Measurements from ENCODE around the gene MYL10. TPM values are rescaled to one million over a fixed set of nuclear protein-coding genes. Genes with fewer than 3 reads are reported as not detected.

The MYL10 gene
- not detected in 2 replicates for total RNA-seq

DNA sequence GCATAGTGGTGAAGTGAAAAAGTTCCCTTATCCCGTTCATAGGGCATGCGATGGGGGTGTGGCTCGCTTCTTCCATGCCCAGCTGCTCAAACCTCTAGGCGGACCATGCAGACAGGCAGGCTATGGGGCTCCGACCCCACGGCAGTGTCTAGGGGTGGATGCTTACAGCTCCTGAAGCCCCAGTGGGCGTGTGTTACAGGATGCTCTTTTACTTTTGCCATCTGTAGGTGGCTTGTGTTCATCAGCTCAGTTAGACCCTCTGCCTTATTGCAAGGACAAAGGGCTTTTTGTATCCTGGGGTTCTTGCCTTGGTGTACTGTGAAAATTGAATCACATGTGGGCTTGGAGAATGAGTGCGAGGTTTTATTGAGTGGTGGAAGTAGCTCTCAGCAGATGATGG, at the start of gene MYL10:
TSS of gene MYL10 (minus strand) at position 126 of the 400 bp plus-strand sequence. CDS start 178 bp downstream, outside the sequence.

Other genes with a start within 250 kb of the MYL10 start
- gene CUX1, start 188.3 kb upstream of the MYL10 start, total RNA-seq = 21.7 and 22.4 TPM in 2 replicates